OCI-LY7 (cell line): ENCODE measurements around the gene TSSK6.

Experiments
- EZH2phosphoT487 ChIP-seq: fragments of 200-600 bp; sonication (generic); IDR thresholded peaks from 2 replicates; pipeline ENCODE4 v1.6.1; 2018; ENCODE audit warnings: low read depth, borderline replicate concordance, mild to moderate bottlenecking, mixed run types, antibody characterized with exemption, low read length, moderate library complexity, mixed read lengths
- TF ChIP-seq, protein P1 (sequence below): fragments of 200-600 bp; sonication (generic); conservative IDR thresholded peaks from 2 replicates; pipeline ENCODE4 v1.5.1; 2014; ENCODE audit warnings: mild to moderate bottlenecking, antibody characterized with exemption, low read length, moderate library complexity, mixed read lengths

DNA sequence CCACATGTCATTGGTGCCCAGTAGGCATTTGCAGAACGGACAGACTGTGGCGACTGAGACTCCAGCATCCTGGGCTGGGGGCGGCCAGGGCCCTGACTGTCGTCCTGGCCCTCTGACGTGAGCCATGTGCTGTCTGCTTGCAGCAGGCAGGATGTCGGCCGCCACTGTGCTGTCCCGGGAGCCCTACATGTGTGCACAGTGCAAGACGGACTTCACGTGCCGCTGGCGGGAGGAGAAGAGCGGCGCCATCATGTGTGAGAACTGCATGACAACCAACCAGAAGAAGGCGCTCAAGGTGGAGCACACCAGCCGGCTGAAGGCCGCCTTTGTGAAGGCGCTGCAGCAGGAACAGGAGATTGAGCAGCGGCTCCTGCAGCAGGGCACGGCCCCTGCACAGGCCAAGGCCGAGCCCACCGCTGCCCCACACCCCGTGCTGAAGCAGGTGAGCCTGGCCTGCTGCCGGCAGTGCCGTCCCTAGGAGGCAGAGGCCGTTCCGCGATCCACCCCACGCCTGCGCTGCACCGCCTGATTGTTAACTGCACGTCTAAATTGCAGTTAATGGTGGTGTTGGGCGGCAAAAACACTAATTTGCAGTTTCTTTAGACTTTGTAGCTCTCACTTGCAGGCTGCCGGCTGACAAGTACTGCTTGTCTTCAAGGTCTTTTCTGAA is 14.2 kb downstream of the TSSK6 start:
- TF ChIP-seq, protein P1, sequence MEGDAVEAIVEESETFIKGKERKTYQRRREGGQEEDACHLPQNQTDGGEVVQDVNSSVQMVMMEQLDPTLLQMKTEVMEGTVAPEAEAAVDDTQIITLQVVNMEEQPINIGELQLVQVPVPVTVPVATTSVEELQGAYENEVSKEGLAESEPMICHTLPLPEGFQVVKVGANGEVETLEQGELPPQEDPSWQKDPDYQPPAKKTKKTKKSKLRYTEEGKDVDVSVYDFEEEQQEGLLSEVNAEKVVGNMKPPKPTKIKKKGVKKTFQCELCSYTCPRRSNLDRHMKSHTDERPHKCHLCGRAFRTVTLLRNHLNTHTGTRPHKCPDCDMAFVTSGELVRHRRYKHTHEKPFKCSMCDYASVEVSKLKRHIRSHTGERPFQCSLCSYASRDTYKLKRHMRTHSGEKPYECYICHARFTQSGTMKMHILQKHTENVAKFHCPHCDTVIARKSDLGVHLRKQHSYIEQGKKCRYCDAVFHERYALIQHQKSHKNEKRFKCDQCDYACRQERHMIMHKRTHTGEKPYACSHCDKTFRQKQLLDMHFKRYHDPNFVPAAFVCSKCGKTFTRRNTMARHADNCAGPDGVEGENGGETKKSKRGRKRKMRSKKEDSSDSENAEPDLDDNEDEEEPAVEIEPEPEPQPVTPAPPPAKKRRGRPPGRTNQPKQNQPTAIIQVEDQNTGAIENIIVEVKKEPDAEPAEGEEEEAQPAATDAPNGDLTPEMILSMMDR, result no peak
- TF ChIP-seq EZH2phosphoT487, result no peak
